ENCODE results near the gene XPO6.

- peak; percentile 13 for TF ChIP-seq CTCF (IDR thresholded peaks at IDR 0.05; ENCODE audit: poor library complexity, severe bottlenecking)
- no peak for TF ChIP-seq TAF1 (IDR thresholded peaks at IDR 0.05; ENCODE audit: low read depth)
- no peak for TF ChIP-seq RAD21 (conservative IDR thresholded peaks at IDR 0.05)
- no peak for TF ChIP-seq POLR2AphosphoS5 (IDR thresholded peaks at IDR 0.05)
- no peak for TF ChIP-seq EP300 (conservative IDR thresholded peaks at IDR 0.05; ENCODE audit: poor library complexity, severe bottlenecking)
- no peak for TF ChIP-seq EZH2 (IDR thresholded peaks at IDR 0.05; ENCODE audit: borderline replicate concordance, insufficient read depth, low read length, poor library complexity, severe bottlenecking)
- TF ChIP-seq SMC3 (conservative IDR thresholded peaks at IDR 0.05; ENCODE audit: poor library complexity): no peak
- no peak for TF ChIP-seq REST (IDR thresholded peaks at IDR 0.05; ENCODE audit: borderline replicate concordance)
These were observed 148.8 kb downstream of the XPO6 start for GRCh38 chr16:28062847-28063521.
